Karpas-422 (cell line): Measurements from ENCODE around the gene TSPAN5. TPM values are rescaled to one million over a fixed set of nuclear protein-coding genes. Genes with fewer than 3 reads are reported as not detected.

Experiments used
- DNase-seq: peaks from one replicate; pipeline ENCODE4 v3.0.0-alpha.2; 2015
- H2AFZ ChIP-seq: fragments of 200-600 bp; sonication (generic); 2 replicates; pipeline ENCODE4 v1.6.1; 2014; ENCODE audit warnings: antibody characterized with exemption, low read length, mixed read lengths
- H3K27ac ChIP-seq: fragments of 200-600 bp; sonication (generic); 2 replicates; pipeline ENCODE4 v1.5.1; 2014; ENCODE audit warnings: mild to moderate bottlenecking, low read length, moderate library complexity
- H3K27me3 ChIP-seq: fragments of 200-600 bp; sonication (generic); 2 replicates; pipeline ENCODE4 v1.6.1; 2014; ENCODE audit warnings: low read length, mixed read lengths
- H3K36me3 ChIP-seq: fragments of 200-600 bp; sonication (generic); 2 replicates; pipeline ENCODE4 v1.6.1; 2014; ENCODE audit warnings: low read length, mixed read lengths; ENCODE audit not compliant: insufficient read depth
- H3K4me1 ChIP-seq: fragments of 200-600 bp; sonication (generic); 2 replicates; pipeline ENCODE4 v1.6.1; 2014; ENCODE audit warnings: mild to moderate bottlenecking, low read length, mixed read lengths
- H3K4me2 ChIP-seq: fragments of 200-600 bp; sonication (generic); 2 replicates; pipeline ENCODE4 v1.6.1; 2014; ENCODE audit warnings: low read length, low read depth, mild to moderate bottlenecking; ENCODE audit not compliant: poor library complexity, severe bottlenecking
- H3K4me3 ChIP-seq: fragments of 200-600 bp; sonication (generic); 2 replicates; pipeline ENCODE4 v1.5.1; 2014; ENCODE audit warnings: mild to moderate bottlenecking, antibody characterized with exemption, low read length, mixed read lengths
- H3K79me2 ChIP-seq: fragments of 200-600 bp; sonication (generic); 2 replicates; pipeline ENCODE4 v1.6.1; 2014; ENCODE audit warnings: mild to moderate bottlenecking, low read length, mixed read lengths
- H3K9ac ChIP-seq: fragments of 200-600 bp; sonication (generic); 2 replicates; pipeline ENCODE4 v1.6.0; 2014; ENCODE audit warnings: low read length
- H3K9me2 ChIP-seq: fragments of 200-600 bp; sonication (generic), shearing (Covaris generic); replicated peaks from 2 replicates; pipeline ENCODE4 v1.6.0; 2014; ENCODE audit warnings: mild to moderate bottlenecking, low read length, moderate library complexity; ENCODE audit not compliant: insufficient read depth
- H3K9me3 ChIP-seq: fragments of 300-700, 200-600 bp; sonication (generic); 2 replicates; pipeline ENCODE4 v1.6.1; 2014; ENCODE audit warnings: low read length, mixed read lengths
- H4K20me1 ChIP-seq: fragments of 200-600 bp; sonication (generic); 2 replicates; pipeline ENCODE4 v1.6.1; 2014; ENCODE audit warnings: mild to moderate bottlenecking, antibody characterized with exemption, low read length, low read depth; ENCODE audit not compliant: insufficient read depth
- total RNA-seq: library from RNA; depleted of rRNA; stranded (reverse); fragments of >200 nt; shearing (Covaris generic); gene quantifications from 2 replicates; pipeline ENCODE4 v1.2.3, GENCODE V29; 2014; ENCODE audit warnings: low replicate concordance

Gene TSPAN5
- total RNA-seq, 1 experiment from 2014 or later: 0.15 TPM

GRCh38 chr4:98610926-98611676 is 47.3 kb downstream of the TSPAN5 start:
- Histone ChIP-seq H3K9me2 (no peaks in the 10 kb centered on the region), H3K27me3 (no peaks in the 10 kb centered on the region), H3K4me1 (no peaks in the 10 kb centered on the region), H4K20me1 (no peaks in the 10 kb centered on the region), H3K4me2 (no peak overlapping the region), H3K9me3 (no peaks in the 10 kb centered on the region), H3K9ac (no peak overlapping the region), H3K79me2 (no peaks in the 10 kb centered on the region), H3K4me3 (no peak overlapping the region), H3K27ac (no peak overlapping the region), H2AFZ (no peak overlapping the region), H3K36me3 (no peaks in the 10 kb centered on the region)
- no peak for DNase-seq

DNA sequence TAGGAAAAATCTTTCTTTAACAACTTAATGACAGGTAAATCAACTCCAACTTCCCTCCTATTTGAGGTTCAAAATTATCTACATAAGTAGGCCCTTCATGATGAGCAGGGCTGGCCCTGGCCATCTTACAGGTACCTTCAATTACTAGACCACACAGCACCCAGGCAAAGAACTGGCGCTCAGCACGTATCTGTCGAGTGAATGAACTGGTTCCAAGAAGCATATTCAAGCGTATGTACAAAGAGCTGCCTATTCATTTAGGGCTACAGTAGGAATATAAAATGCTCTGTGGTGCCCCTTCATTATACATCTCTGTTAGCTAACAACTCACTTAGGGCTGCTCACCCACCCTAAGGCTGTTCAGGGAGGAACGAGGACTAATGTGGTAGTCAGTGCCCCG is 48.0 kb downstream of the TSPAN5 start:
- no peak for DNase-seq
- Histone ChIP-seq H3K9me3 (no peaks in the 10 kb centered on the region), H3K9ac (no peak overlapping the region), H3K4me2 (no peak overlapping the region), H3K4me3 (no peak overlapping the region), H3K9me2 (no peaks in the 10 kb centered on the region), H3K36me3 (no peaks in the 10 kb centered on the region), H3K27ac (no peak overlapping the region), H3K27me3 (no peaks in the 10 kb centered on the region), H2AFZ (no peak overlapping the region), H4K20me1 (no peaks in the 10 kb centered on the region), H3K4me1 (no peaks in the 10 kb centered on the region), H3K79me2 (no peaks in the 10 kb centered on the region)

- H3K9ac ChIP-seq: no peak overlapping the region
- H3K4me3 ChIP-seq: no peak overlapping the region
- H2AFZ ChIP-seq: no peak overlapping the region
- no peaks in the 10 kb centered on the region for H3K27me3 ChIP-seq
- H4K20me1 ChIP-seq: no peaks in the 10 kb centered on the region
- no peaks in the 10 kb centered on the region for H3K79me2 ChIP-seq
- H3K9me3 ChIP-seq: no peaks in the 10 kb centered on the region
- H3K4me1 ChIP-seq: no peaks in the 10 kb centered on the region
- DNase-seq: no peak
- no peak overlapping the region for H3K4me2 ChIP-seq
- no peaks in the 10 kb centered on the region for H3K9me2 ChIP-seq
- no peaks in the 10 kb centered on the region for H3K36me3 ChIP-seq
- H3K27ac ChIP-seq: no peak overlapping the region
Measured at GRCh38 chr4:98609934-98610333, 48.5 kb downstream of the TSPAN5 start.

DNA sequence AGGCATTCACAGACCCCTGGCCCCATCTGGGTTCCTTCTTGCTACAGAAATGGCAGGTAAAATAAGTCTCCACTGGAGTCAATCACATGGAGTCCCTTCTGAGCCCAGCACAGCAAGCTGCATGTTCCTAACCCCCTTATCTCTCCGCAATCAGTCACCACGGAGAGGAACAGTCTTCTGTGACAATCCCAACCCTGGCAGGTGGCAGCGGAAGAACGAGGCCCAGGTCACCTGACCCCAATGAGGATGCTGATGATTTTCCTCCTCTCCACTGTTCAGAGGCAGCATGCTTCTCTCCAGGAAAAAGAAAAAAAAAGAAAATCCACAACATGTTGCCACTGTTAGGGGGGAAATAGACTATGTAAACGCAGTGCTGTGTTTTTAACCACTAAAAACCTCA is 50.1 kb downstream of the TSPAN5 start:
- no peaks in the 10 kb centered on the region for H3K79me2 ChIP-seq

GRCh38 chr4:98606894-98607293 is 51.5 kb downstream of the TSPAN5 start:
- Histone ChIP-seq H3K4me3 (no peak overlapping the region), H3K9me2 (no peaks in the 10 kb centered on the region), H2AFZ (no peak overlapping the region), H3K36me3 (no peaks in the 10 kb centered on the region), H3K4me2 (no peak overlapping the region), H3K4me1 (no peaks in the 10 kb centered on the region), H3K79me2 (no peaks in the 10 kb centered on the region), H3K9ac (no peak overlapping the region), H3K27me3 (no peaks in the 10 kb centered on the region), H3K27ac (no peak overlapping the region), H3K9me3 (no peaks in the 10 kb centered on the region), H4K20me1 (no peaks in the 10 kb centered on the region)
- no peak for DNase-seq

More for the DNA sequence above, 50.1 kb downstream of the TSPAN5 start:
- Histone ChIP-seq H3K36me3 (no peaks in the 10 kb centered on the region), H3K27me3 (no peaks in the 10 kb centered on the region), H2AFZ (no peak overlapping the region), H3K4me2 (no peak overlapping the region), H4K20me1 (no peaks in the 10 kb centered on the region), H3K4me3 (no peak overlapping the region), H3K9ac (no peak overlapping the region), H3K9me3 (no peaks in the 10 kb centered on the region), H3K27ac (no peak overlapping the region), H3K9me2 (no peaks in the 10 kb centered on the region), H3K4me1 (no peaks in the 10 kb centered on the region)
- no peak for DNase-seq

- H3K9ac ChIP-seq: no peak overlapping the region
- no peak for DNase-seq
- H3K79me2 ChIP-seq: no peaks in the 10 kb centered on the region
Measured at GRCh38 chr4:98605216-98605615, 53.2 kb downstream of the TSPAN5 start.

GRCh38 chr4:98604723-98605122 is 53.7 kb downstream of the TSPAN5 start:
- no peak overlapping the region for H3K4me2 ChIP-seq
- H3K79me2 ChIP-seq: no peaks in the 10 kb centered on the region

More at GRCh38 chr4:98605216-98605615, 53.2 kb downstream of the TSPAN5 start:
- Histone ChIP-seq H4K20me1 (no peaks in the 10 kb centered on the region), H3K4me3 (no peak overlapping the region), H3K9me2 (no peaks in the 10 kb centered on the region), H3K27ac (no peak overlapping the region), H3K4me2 (no peak overlapping the region), H3K9me3 (no peaks in the 10 kb centered on the region), H3K27me3 (no peaks in the 10 kb centered on the region), H3K36me3 (no peaks in the 10 kb centered on the region), H2AFZ (no peak overlapping the region), H3K4me1 (no peaks in the 10 kb centered on the region)

GRCh38 chr4:98603683-98604521 is 54.5 kb downstream of the TSPAN5 start:
- Histone ChIP-seq H4K20me1 (no peaks in the 10 kb centered on the region), H3K4me2 (no peak overlapping the region), H3K27ac (no peak overlapping the region), H3K79me2 (no peaks in the 10 kb centered on the region), H3K9me3 (peaks cover 5% of the 10 kb centered on the region; the same call in 1 of the 2 replicates), H3K27me3 (no peaks in the 10 kb centered on the region), H3K4me1 (no peaks in the 10 kb centered on the region), H3K9ac (no peak overlapping the region), H3K36me3 (no peaks in the 10 kb centered on the region), H2AFZ (no peak overlapping the region), H3K9me2 (no peaks in the 10 kb centered on the region), H3K4me3 (no peak overlapping the region)
- no peak for DNase-seq

More at GRCh38 chr4:98604723-98605122, 53.7 kb downstream of the TSPAN5 start:
- H3K36me3 ChIP-seq: no peaks in the 10 kb centered on the region
- peaks cover 1% of the 10 kb centered on the region; the same call in 1 of the 2 replicates for H3K9me3 ChIP-seq
- DNase-seq: no peak
- H3K4me3 ChIP-seq: no peak overlapping the region
- no peaks in the 10 kb centered on the region for H3K27me3 ChIP-seq
- no peak overlapping the region for H2AFZ ChIP-seq
- no peak overlapping the region for H3K9ac ChIP-seq
- H3K9me2 ChIP-seq: no peaks in the 10 kb centered on the region
- no peaks in the 10 kb centered on the region for H4K20me1 ChIP-seq
- no peak overlapping the region for H3K27ac ChIP-seq
- no peaks in the 10 kb centered on the region for H3K4me1 ChIP-seq
